Type B pancreatic cell (in vitro differentiated cells): ENCODE measurements around the gene TIPARP. TPM values are rescaled to one million over a fixed set of nuclear protein-coding genes. Genes with fewer than 3 reads are reported as not detected.
"Not testable (repeated sequence)": the region's sequence is repeated elsewhere in the genome, so short reads cannot be mapped to it uniquely, and the experiment has no call there.

Experiments
- DNase-seq: peaks from one replicate; pipeline ENCODE4 v3.0.0; 2021; ENCODE audit warnings: mixed read lengths; ENCODE audit not compliant: unreplicated experiment; ENCODE audit errors: extremely low spot score
- H3K27ac Mint-ChIP-seq: 2 replicates; pipeline ENCODE4 v1.8.0; 2021; ENCODE audit warnings: mild to moderate bottlenecking, mixed read lengths
- H3K27me3 Mint-ChIP-seq: 2 replicates; pipeline ENCODE4 v1.8.0; 2021; ENCODE audit warnings: mixed read lengths
- H3K36me3 Mint-ChIP-seq: 2 replicates; pipeline ENCODE4 v1.8.0; 2021; ENCODE audit warnings: mixed read lengths
- H3K4me1 Mint-ChIP-seq: one replicate; pipeline ENCODE4 v1.8.0; 2021; ENCODE audit warnings: mixed read lengths; ENCODE audit not compliant: unreplicated experiment
- H3K4me3 Mint-ChIP-seq: 2 replicates; pipeline ENCODE4 v1.8.0; 2021; ENCODE audit warnings: mild to moderate bottlenecking, mixed read lengths
- H3K9me3 Mint-ChIP-seq: 2 replicates; pipeline ENCODE4 v1.8.0; 2021; ENCODE audit warnings: mixed read lengths
- total RNA-seq: library from RNA; stranded (reverse); gene quantifications from 2 replicates; pipeline ENCODE4 v1.2.1, GENCODE V29; 2021; ENCODE audit warnings: low replicate concordance
- TF ChIP-seq, protein P1 (sequence below): fragments of 200-600 bp; sonication (generic); conservative IDR thresholded peaks from 2 replicates; pipeline ENCODE4 v1.5.0; 2021; ENCODE audit warnings: antibody characterized with exemption, mild to moderate bottlenecking

Gene TIPARP
- total RNA-seq, 1 donor from 2014 or later = 37.5 TPM

DNA sequence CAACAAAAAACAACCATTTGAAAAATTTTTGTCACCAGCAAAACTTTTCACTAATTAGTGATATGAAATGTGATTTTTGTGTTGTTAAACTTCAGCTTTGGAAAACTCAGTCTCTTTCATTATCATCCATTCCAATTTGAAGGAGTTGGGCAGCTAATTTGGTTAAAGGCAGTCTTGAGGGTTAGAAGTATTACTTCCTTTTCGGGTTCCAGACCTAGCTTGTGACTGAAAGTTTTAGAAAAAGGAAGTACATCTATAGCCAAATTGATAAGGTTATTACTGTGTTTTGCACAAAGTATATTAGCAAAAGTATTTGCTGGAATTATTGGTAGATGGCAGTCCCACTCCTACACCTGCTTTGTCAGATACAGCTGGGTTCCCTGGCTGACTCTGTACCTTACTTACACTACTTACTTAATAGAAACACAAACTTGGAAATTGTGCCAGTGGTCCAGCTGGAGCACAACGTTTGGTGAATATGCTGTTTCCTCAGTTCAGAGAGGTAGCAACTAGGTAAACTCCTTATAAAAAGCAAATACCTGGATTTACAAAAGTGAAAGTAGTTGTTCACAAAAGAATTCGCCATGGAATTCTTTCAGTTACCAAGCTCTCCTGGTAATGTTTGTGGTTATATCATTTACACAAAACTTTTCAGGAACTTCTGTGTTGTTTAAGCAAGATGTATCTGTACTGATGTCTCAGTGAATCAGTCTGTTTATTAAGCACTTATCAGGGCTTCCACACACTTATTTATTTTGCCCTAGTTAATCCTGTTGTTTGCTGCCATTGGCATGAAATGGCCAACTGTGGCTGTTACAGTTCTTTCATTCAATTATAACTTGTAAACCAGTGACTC, 31.6 kb downstream of the TIPARP start:
- DNase-seq = no peak
- Mint-ChIP-seq H3K4me3 (no peak overlapping the region), H3K27me3 (no peaks in the 10 kb centered on the region), H3K27ac (no peak overlapping the region), H3K4me1 (peaks cover 12% of the 10 kb centered on the region), H3K9me3 (no peaks in the 10 kb centered on the region), H3K36me3 (peaks cover 33% of the 10 kb centered on the region)
- TF ChIP-seq, protein P1, sequence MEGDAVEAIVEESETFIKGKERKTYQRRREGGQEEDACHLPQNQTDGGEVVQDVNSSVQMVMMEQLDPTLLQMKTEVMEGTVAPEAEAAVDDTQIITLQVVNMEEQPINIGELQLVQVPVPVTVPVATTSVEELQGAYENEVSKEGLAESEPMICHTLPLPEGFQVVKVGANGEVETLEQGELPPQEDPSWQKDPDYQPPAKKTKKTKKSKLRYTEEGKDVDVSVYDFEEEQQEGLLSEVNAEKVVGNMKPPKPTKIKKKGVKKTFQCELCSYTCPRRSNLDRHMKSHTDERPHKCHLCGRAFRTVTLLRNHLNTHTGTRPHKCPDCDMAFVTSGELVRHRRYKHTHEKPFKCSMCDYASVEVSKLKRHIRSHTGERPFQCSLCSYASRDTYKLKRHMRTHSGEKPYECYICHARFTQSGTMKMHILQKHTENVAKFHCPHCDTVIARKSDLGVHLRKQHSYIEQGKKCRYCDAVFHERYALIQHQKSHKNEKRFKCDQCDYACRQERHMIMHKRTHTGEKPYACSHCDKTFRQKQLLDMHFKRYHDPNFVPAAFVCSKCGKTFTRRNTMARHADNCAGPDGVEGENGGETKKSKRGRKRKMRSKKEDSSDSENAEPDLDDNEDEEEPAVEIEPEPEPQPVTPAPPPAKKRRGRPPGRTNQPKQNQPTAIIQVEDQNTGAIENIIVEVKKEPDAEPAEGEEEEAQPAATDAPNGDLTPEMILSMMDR = no peak

DNA sequence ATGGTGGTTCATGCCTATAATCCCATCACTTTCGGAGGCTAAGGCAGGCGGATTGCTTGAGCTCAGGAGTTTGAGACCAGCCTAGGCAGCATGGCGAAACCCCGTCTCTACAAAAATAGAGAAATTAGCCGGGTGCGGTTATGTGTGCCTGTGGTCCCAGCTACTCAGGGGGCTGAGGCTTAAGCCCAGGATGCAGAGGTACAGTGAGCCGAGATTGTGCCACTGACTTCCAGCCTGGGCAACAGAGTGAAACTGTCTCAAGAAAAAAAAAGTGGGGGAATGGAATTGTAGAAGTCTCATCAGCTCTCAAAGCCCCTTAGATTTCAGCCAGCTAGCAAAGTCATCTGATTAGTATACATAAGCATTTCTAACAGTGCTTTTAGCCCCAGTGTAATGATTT, 33.2 kb downstream of the TIPARP start:
- no peak for DNase-seq
- TF ChIP-seq, protein P1 = no peak
- peaks cover 8% of the 10 kb centered on the region for H3K4me1 Mint-ChIP-seq
- H3K27ac Mint-ChIP-seq = no peak overlapping the region
- H3K27me3 Mint-ChIP-seq = no peaks in the 10 kb centered on the region
- peaks cover 25% of the 10 kb centered on the region for H3K36me3 Mint-ChIP-seq
- H3K9me3 Mint-ChIP-seq = no peaks in the 10 kb centered on the region
- H3K4me3 Mint-ChIP-seq = no peak overlapping the region

DNA sequence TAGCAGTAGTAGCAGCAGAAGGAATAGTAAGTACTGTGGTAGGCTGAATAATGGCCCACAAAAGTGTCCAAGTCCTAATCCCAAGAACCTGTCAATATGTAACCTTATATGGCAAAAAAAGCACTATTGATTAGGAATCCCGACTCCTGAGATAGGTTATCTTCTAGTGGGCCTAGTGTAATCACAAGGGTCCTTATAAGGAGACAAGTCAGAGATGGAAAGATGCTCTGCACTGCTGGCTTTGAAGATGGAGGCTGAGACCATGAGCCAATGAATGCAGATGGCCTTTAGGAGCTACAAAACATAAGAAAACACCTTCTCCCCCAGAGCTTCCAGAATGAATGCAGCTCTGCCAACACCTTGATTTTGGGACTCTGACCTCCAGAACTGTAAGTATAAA, 36.0 kb downstream of the TIPARP start:
- Mint-ChIP-seq H3K27me3 (no peaks in the 10 kb centered on the region), H3K27ac (no peak overlapping the region), H3K4me1 (no peaks in the 10 kb centered on the region), H3K9me3 (no peaks in the 10 kb centered on the region), H3K36me3 (peaks cover 14% of the 10 kb centered on the region), H3K4me3 (no peak overlapping the region)
- no peak for DNase-seq
- TF ChIP-seq, protein P1 = no peak

DNA sequence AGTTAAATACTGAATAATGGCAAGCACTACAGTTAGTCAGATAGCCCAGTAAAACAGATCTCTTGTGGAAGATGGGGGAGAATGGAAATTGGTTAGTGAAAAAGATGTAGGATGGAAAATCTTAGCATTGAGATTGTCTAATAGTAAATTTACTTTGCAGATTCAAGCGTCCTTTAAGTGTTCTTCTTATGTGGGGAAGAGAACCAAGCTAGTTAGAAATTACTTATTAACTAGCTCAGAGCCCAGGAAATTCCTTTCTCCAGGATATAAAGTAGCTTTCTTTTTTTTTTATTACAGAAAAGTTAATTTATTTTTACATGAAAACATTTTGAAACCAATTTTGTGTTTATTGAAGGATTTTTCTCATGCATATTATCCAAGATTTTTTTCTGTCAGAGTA, 36.7 kb downstream of the TIPARP start:
- no peak overlapping the region for H3K4me3 Mint-ChIP-seq
- H3K27ac Mint-ChIP-seq = no peak overlapping the region
- peaks cover 14% of the 10 kb centered on the region for H3K36me3 Mint-ChIP-seq

DNA sequence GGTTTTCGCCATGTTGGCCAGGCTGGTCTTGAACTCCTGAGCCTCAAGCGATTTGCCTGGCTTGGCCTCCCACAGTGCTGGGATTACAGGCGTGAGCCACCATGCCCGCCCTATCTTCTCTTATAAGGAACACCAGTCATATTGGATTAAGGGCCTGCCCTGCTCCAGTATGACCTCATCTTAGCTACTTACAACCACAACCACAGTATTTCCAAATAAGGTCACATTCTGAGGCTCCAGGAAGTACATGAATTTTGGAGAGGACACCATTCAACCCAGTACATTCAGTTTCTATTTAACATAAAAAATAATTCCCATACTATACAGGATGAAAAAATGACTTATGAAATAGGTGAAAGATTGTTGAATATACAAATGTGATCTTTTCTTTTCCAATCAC, 37.6 kb downstream of the TIPARP start:
- H3K4me1 Mint-ChIP-seq, H3K4me3 Mint-ChIP-seq, H3K27me3 Mint-ChIP-seq, H3K27ac Mint-ChIP-seq, H3K9me3 Mint-ChIP-seq, DNase-seq: not testable (repeated sequence)
- H3K36me3 Mint-ChIP-seq = peaks cover 12% of the 10 kb centered on the region

More for the DNA sequence above, 36.7 kb downstream of the TIPARP start:
- H3K9me3 Mint-ChIP-seq = no peaks in the 10 kb centered on the region
- no peaks in the 10 kb centered on the region for H3K4me1 Mint-ChIP-seq
- DNase-seq = no peak
- H3K27me3 Mint-ChIP-seq = no peaks in the 10 kb centered on the region
- TF ChIP-seq, protein P1 = no peak

DNA sequence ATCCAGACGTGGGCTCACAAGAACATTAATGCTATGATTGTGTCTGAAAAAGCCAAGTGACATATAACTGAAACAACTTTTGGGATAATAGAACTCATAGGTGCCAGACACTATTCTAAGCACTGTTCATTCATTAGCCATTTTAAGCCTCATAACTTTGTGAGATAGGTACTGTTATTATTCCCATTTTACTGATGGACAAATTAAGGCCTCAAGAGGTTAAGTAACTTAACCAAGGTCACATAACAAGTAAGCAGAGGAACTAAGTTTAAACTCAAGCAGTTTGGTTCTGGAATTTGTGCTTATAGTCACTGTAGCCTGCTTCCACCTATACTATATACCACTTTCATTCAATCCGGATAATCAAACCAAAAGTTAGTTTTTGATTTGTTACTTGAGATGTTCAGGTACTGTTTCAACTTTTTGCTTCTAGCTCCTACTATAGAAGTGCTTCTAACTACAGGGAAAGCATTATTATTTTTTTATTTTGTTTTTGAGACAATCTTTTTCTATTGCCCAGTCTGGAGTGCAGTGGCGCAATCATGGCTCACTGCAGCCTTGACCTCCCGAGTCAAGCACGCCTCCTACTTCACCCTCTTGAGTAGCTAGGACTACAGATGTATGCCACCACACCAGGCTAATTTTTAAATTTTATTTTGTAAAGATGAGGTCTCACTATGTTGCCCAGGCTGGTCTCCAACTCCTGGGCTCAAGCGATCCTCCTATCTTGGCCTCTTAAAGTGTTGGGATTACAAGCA, 41.9 kb downstream of the TIPARP start:
- H3K4me1 Mint-ChIP-seq = peaks cover 5% of the 10 kb centered on the region
- no peak overlapping the region for H3K4me3 Mint-ChIP-seq
- TF ChIP-seq, protein P1 = no peak
- H3K27ac Mint-ChIP-seq = no peak overlapping the region
- H3K9me3 Mint-ChIP-seq = no peaks in the 10 kb centered on the region
- no peaks in the 10 kb centered on the region for H3K27me3 Mint-ChIP-seq
- H3K36me3 Mint-ChIP-seq = peaks cover 3% of the 10 kb centered on the region
- no peak for DNase-seq
